Measurements from ENCODE around the gene GPN2. TPM values are rescaled to one million over a fixed set of nuclear protein-coding genes. Genes with fewer than 3 reads are reported as not detected.

The GPN2 gene
- total RNA-seq (10 to 100 TPM; 17.2 to 50.7 (median 28.4) TPM), polyA plus RNA-seq (10 to 100 TPM; 17.4 to 35.0 (median 19.1) TPM)
- long read RNA-seq, donor 1, full-length matches to known transcripts, result 13 of 13 reads
- long read RNA-seq, donor 1, partial matches to known transcripts, result 0 of 13 reads
- long read RNA-seq, donor 1, other reads (novel, unspliced or antisense), result 0 of 13 reads
- long read RNA-seq, donor 2, full-length matches to known transcripts, result 7 of 7 reads
- long read RNA-seq, donor 2, partial matches to known transcripts, result 0 of 7 reads
- long read RNA-seq, donor 2, other reads (novel, unspliced or antisense), result 0 of 7 reads
- long read RNA-seq, donor 3, full-length matches to known transcripts, result 5 of 5 reads
- long read RNA-seq, donor 3, partial matches to known transcripts, result 0 of 5 reads
- long read RNA-seq, donor 3, other reads (novel, unspliced or antisense), result 0 of 5 reads
- long read RNA-seq, donor 4, full-length matches to known transcripts, result 20 of 20 reads
- long read RNA-seq, donor 4, partial matches to known transcripts, result 0 of 20 reads
- long read RNA-seq, donor 4, other reads (novel, unspliced or antisense), result 0 of 20 reads
- long read RNA-seq, donor 5, full-length matches to known transcripts, result 40 of 48 reads
- long read RNA-seq, donor 5, partial matches to known transcripts, result 2 of 48 reads
- long read RNA-seq, donor 5, other reads (novel, unspliced or antisense), result 6 of 48 reads
- long read RNA-seq, donor 6, full-length matches to known transcripts, result 9 of 10 reads
- long read RNA-seq, donor 6, partial matches to known transcripts, result 0 of 10 reads
- long read RNA-seq, donor 6, other reads (novel, unspliced or antisense), result 1 of 10 reads
- long read RNA-seq, donor 7, full-length matches to known transcripts, result 6 of 6 reads
- long read RNA-seq, donor 7, partial matches to known transcripts, result 0 of 6 reads
- long read RNA-seq, donor 7, other reads (novel, unspliced or antisense), result 0 of 6 reads
- long read RNA-seq, donor 8, full-length matches to known transcripts, result 11 of 11 reads
- long read RNA-seq, donor 8, partial matches to known transcripts, result 0 of 11 reads
- long read RNA-seq, donor 8, other reads (novel, unspliced or antisense), result 0 of 11 reads
- long read RNA-seq, donor 9, full-length matches to known transcripts, result 9 of 9 reads
- long read RNA-seq, donor 9, partial matches to known transcripts, result 0 of 9 reads
- long read RNA-seq, donor 9, other reads (novel, unspliced or antisense), result 0 of 9 reads
- long read RNA-seq, donor 10, full-length matches to known transcripts, result 4 of 4 reads
- long read RNA-seq, donor 10, partial matches to known transcripts, result 0 of 4 reads
- long read RNA-seq, donor 10, other reads (novel, unspliced or antisense), result 0 of 4 reads

- H3K4me3 ChIP-seq, result peak within 1 kb of the TSS; percentile 53 to 96 (median 76)
- peak; percentile 79 to 88 (median 82) for DNase-seq
- peaks cover 7 to 10% of the 10 kb centered on the region in 2 donors for H3K4me1 ChIP-seq (replicated peaks in 1 of 2)
- no peaks in the 10 kb centered on the region for H3K27me3 ChIP-seq
- peaks cover 0 to 67% of the 10 kb centered on the region in 2 donors for H3K36me3 ChIP-seq (replicated peaks in 1 of 2)
- intact Hi-C loops (cut with DNase I), result loop anchor here in 1 of 2 donors (10.0 kb wide), 1 partner anchor 285 kb away; no protein-coding TSS in a partner anchor
- WGBS, 4 donors, result 1 to 3% (median 1%) methylated on average over 26 to 89 of the region's 89 CpGs
- H3K27ac ChIP-seq, result peak within 1 kb of the TSS; percentile 63 to 99 (median 89)
- no peaks in the 10 kb centered on the region for H3K9me3 ChIP-seq (replicated peaks in 1 of 3)
- TF ChIP-seq, protein P1, sequence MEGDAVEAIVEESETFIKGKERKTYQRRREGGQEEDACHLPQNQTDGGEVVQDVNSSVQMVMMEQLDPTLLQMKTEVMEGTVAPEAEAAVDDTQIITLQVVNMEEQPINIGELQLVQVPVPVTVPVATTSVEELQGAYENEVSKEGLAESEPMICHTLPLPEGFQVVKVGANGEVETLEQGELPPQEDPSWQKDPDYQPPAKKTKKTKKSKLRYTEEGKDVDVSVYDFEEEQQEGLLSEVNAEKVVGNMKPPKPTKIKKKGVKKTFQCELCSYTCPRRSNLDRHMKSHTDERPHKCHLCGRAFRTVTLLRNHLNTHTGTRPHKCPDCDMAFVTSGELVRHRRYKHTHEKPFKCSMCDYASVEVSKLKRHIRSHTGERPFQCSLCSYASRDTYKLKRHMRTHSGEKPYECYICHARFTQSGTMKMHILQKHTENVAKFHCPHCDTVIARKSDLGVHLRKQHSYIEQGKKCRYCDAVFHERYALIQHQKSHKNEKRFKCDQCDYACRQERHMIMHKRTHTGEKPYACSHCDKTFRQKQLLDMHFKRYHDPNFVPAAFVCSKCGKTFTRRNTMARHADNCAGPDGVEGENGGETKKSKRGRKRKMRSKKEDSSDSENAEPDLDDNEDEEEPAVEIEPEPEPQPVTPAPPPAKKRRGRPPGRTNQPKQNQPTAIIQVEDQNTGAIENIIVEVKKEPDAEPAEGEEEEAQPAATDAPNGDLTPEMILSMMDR (IDR thresholded peaks at IDR 0.05), result no peak
- peak; percentile 62 to 85 for TF ChIP-seq POLR2A (IDR thresholded peaks at IDR 0.05)
Measured at GRCh38 chr1:26889551-26890466, at the start of gene GPN2. Gene GPN2, minus strand, starts transcription at chr1:26890283. Its CDS starts 187 bp downstream, at chr1:26890096.

GRCh38 chr1:26938659-26939025 is 48.6 kb upstream of the GPN2 start:
- 67 to 74% (median 70%) methylated on average over 2 of the region's 2 CpGs for WGBS, 4 donors
- Histone ChIP-seq H3K9me3 (replicated peaks in 1 of 3) (no peaks in the 10 kb centered on the region), H3K27ac (peak overlapping the region in 4 of 5 donors; percentile 0 to 73 (median 41)), H3K27me3 (no peaks in the 10 kb centered on the region), H3K4me1 (replicated peaks in 1 of 2) (peaks cover 15 to 20% of the 10 kb centered on the region in 2 donors), H3K4me3 (no peak overlapping the region), H3K36me3 (replicated peaks in 1 of 2) (peaks cover 0 to 31% of the 10 kb centered on the region in 2 donors)
- intact Hi-C loops (cut with DNase I), result no loop called here
- TF ChIP-seq, protein P1 (IDR thresholded peaks at IDR 0.05), result no peak
- TF ChIP-seq POLR2A (IDR thresholded peaks at IDR 0.05), result no peak
- no peak for DNase-seq

GRCh38 chr1:26938004-26938658 is 48.0 kb upstream of the GPN2 start:
- Histone ChIP-seq H3K4me3 (no peak overlapping the region), H3K36me3 (replicated peaks in 1 of 2) (peaks cover 0 to 28% of the 10 kb centered on the region in 2 donors), H3K27me3 (no peaks in the 10 kb centered on the region), H3K9me3 (replicated peaks in 1 of 3) (no peaks in the 10 kb centered on the region), H3K27ac (peak overlapping the region in 4 of 5 donors; percentile 0 to 73 (median 41)), H3K4me1 (replicated peaks in 1 of 2) (peaks cover 15 to 20% of the 10 kb centered on the region in 2 donors)
- TF ChIP-seq, protein P1 (IDR thresholded peaks at IDR 0.05), result no peak
- TF ChIP-seq POLR2A (IDR thresholded peaks at IDR 0.05), result peak in 1 of 2 donors; percentile 33
- intact Hi-C loops (cut with DNase I), result no loop called here
- DNase-seq, result peak; percentile 51 to 89 (median 85)
- 42 to 53% (median 47%) methylated on average over 3 to 4 of the region's 4 CpGs for WGBS, 4 donors

All from adrenal gland (tissue), 19 donors.